Naive thymus-derived CD4-positive, alpha-beta T cell (primary cell): ENCODE results near the gene RAE1. TPM values are rescaled to one million over a fixed set of nuclear protein-coding genes. Genes with fewer than 3 reads are reported as not detected.

Experiments used
- ATAC-seq: fragments of 150-1000 bp; cut with Tn5 transposase; 2 replicates; pipeline ENCODE4 v1.10.0; 2021; ENCODE audit warnings: mild to moderate bottlenecking, moderate library complexity
- CTCF ChIA-PET: fragments of 350-600 bp; sonication (Branson Sonifier 250); formaldehyde crosslinking; loops from one replicate; lab custom pipeline; 2021; ENCODE audit warnings: antibody characterized with exemption; lab: Charles Lee
- POLR2A ChIA-PET: fragments of 350-600 bp; sonication (Branson Sonifier 250); formaldehyde crosslinking; loops from one replicate; lab custom pipeline; 2021; ENCODE audit warnings: antibody characterized with exemption, inconsistent platforms; lab: Charles Lee
- DNase-seq, 9 donors: peaks; one replicate each; pipeline versions ENCODE4 v3.0.0 to v3.0.0-alpha.2; 2020 to 2022; ENCODE audit warnings: mixed read lengths in 1 of 9
- H3K27ac ChIP-seq: one replicate; pipeline ENCODE4 v1.7.0; 2013; ENCODE audit warnings: mild to moderate bottlenecking, low read depth, low read length, moderate library complexity
- H3K27me3 ChIP-seq, 2 donors: one replicate each; pipeline ENCODE4 v1.7.0; 2013; ENCODE audit warnings: low read length in 2 of 2, mild to moderate bottlenecking in 2 of 2, moderate library complexity in 2 of 2; ENCODE audit not compliant: control insufficient read depth in 2 of 2, insufficient read depth in 2 of 2
- H3K36me3 ChIP-seq, 3 experiments: 1 replicate in 2 of 3; 2 replicates in 1 of 3; pipeline ENCODE4 v1.7.0; 2013; ENCODE audit warnings: low read length in 3 of 3, mild to moderate bottlenecking in 3 of 3, moderate library complexity in 1 of 3; ENCODE audit not compliant: insufficient read depth in 3 of 3, control insufficient read depth in 2 of 3
- H3K4me1 ChIP-seq, 2 donors: one replicate each; pipeline ENCODE4 v1.7.0; 2013; ENCODE audit warnings: low read length in 2 of 2, mild to moderate bottlenecking in 2 of 2, moderate library complexity in 1 of 2; ENCODE audit not compliant: control insufficient read depth in 2 of 2, insufficient read depth in 2 of 2
- H3K4me3 ChIP-seq: 2 replicates; pipeline ENCODE4 v1.7.0; 2013; ENCODE audit warnings: mild to moderate bottlenecking, low read length
- H3K9me3 ChIP-seq, 3 experiments: 1 replicate in 2 of 3; 2 replicates in 1 of 3; pipeline ENCODE4 v1.7.0; 2013; ENCODE audit warnings: low read length in 3 of 3; ENCODE audit not compliant: control insufficient read depth in 2 of 3
- H3K27ac Mint-ChIP-seq, 9 donors: one replicate each; pipeline ENCODE4 v1.8.0; 2020 to 2022; ENCODE audit warnings: mixed read lengths in 9 of 9, mild to moderate bottlenecking in 8 of 9, moderate library complexity in 5 of 9, inconsistent platforms in 2 of 9
- H3K27me3 Mint-ChIP-seq, 5 donors: one replicate each; pipeline ENCODE4 v1.8.0; 2021 to 2022; ENCODE audit warnings: mixed read lengths in 5 of 5, mild to moderate bottlenecking in 1 of 5
- H3K36me3 Mint-ChIP-seq, 5 donors: one replicate each; pipeline ENCODE4 v1.8.0; 2020 to 2022; ENCODE audit warnings: mixed read lengths in 5 of 5, mild to moderate bottlenecking in 3 of 5, inconsistent platforms in 1 of 5
- H3K4me1 Mint-ChIP-seq, 7 donors: one replicate each; pipeline ENCODE4 v1.8.0; 2020 to 2022; ENCODE audit warnings: mixed read lengths in 7 of 7, mild to moderate bottlenecking in 3 of 7, inconsistent platforms in 1 of 7
- H3K4me3 Mint-ChIP-seq, 10 donors: one replicate each; pipeline ENCODE4 v1.8.0; 2020 to 2022; ENCODE audit warnings: mild to moderate bottlenecking in 10 of 10, mixed read lengths in 10 of 10, moderate library complexity in 6 of 10, inconsistent platforms in 2 of 10
- H3K9me3 Mint-ChIP-seq, 11 donors: one replicate each; pipeline ENCODE4 v1.8.0; 2020 to 2022; ENCODE audit warnings: mixed read lengths in 11 of 11, mild to moderate bottlenecking in 4 of 11, inconsistent platforms in 1 of 11, moderate library complexity in 1 of 11
- intact Hi-C, 2 donors: fragments of 100-400 bp; cut with micrococcal nuclease; formaldehyde crosslinking; loops; one replicate each; pipeline ENCODE4 v1.15.1; 2023
- polyA plus RNA-seq, 2 donors: library from polyadenylated mRNA; unstranded; fragments of 300-500 nt; fragmentation: Illumina TruSeq; gene quantifications; one replicate each; pipeline ENCODE4 v1.2.3, GENCODE V29; 2021
- total RNA-seq, 6 experiments: library from RNA in 5 of 6; stranded (reverse) in 5 of 6; gene quantifications; 1 replicate in 5 of 6; 2 replicates in 1 of 6; pipeline ENCODE4 v1.2.3 and lab custom pipeline; 2021 to 2026

The RAE1 gene
- total and polyA plus RNA-seq, 7 experiments from 2014 or later, result 31.0 to 65.1 (median 40.4) TPM

- Mint-ChIP-seq H3K4me1 (peaks cover 0 to 2% (median 0%) of the 10 kb centered on the region in 7 donors), H3K4me3 (no peak overlapping the region), H3K27ac (no peak overlapping the region), H3K27me3 (peaks cover 23 to 38% (median 33%) of the 10 kb centered on the region in 5 donors), H3K9me3 (no peaks in the 10 kb centered on the region), H3K36me3 (peaks cover 0 to 5% (median 0%) of the 10 kb centered on the region in 5 donors)
- no peak overlapping the region for H3K4me3 ChIP-seq
- H3K9me3 ChIP-seq, result no peaks in the 10 kb centered on the region
- H3K27ac ChIP-seq, result no peak overlapping the region
- H3K36me3 ChIP-seq, result no peaks in the 10 kb centered on the region
- peaks cover 0 to 6% of the 10 kb centered on the region in 2 donors for H3K27me3 ChIP-seq
- POLR2A ChIA-PET, result no interaction called here
- intact Hi-C loops, result no loop called here
- H3K4me1 ChIP-seq, result no peaks in the 10 kb centered on the region
- ATAC-seq (no peak), DNase-seq (no peak)
- CTCF ChIA-PET, result no interaction called here
These were observed 33.7 kb upstream of the RAE1 start for GRCh38 chr20:57317316-57317788.

DNA sequence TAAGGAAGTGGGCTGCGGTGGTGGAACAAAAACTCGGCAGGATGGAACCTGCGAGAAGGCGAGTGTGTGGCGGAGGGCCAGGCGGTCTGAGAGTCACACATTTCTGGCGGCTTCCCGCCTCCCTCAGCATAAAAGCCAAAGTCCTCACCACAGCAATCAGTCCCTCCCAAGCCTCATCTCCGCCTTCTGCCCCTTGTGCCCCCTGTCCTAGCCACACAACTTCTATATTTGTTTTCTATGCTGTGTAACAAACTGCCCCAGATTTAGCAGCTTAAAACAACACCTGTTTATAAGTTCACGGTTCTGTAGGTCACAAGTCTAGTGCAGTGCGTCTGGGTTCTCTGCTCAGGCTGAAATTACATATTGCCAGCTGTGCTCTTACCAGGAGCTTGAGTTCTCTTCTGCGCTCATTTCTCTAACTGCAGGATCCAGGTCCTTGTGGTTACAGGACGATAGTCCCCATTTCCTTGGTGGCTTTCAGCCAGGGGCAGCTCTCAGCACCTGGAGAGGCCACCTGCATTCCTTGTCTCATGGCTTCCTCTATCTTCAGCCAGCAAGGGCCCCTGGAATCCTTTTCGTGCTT, 33.2 kb upstream of the RAE1 start:
- ATAC-seq (peak; percentile 8), DNase-seq (no peak)
- no peak overlapping the region for H3K4me3 ChIP-seq
- H3K27ac ChIP-seq, result no peak overlapping the region
- peaks cover 0 to 6% of the 10 kb centered on the region in 2 donors for H3K27me3 ChIP-seq
- Mint-ChIP-seq H3K4me3 (no peak overlapping the region), H3K36me3 (peaks cover 0 to 5% (median 0%) of the 10 kb centered on the region in 5 donors), H3K4me1 (peaks cover 0 to 2% (median 0%) of the 10 kb centered on the region in 7 donors), H3K27me3 (peaks cover 28 to 43% (median 39%) of the 10 kb centered on the region in 5 donors), H3K9me3 (peaks cover 0 to 2% (median 0%) of the 10 kb centered on the region in 11 donors), H3K27ac (no peak overlapping the region)
- intact Hi-C loops, result no loop called here
- no peaks in the 10 kb centered on the region for H3K36me3 ChIP-seq
- no peaks in the 10 kb centered on the region for H3K4me1 ChIP-seq
- CTCF ChIA-PET, result no interaction called here
- POLR2A ChIA-PET, result no interaction called here
- H3K9me3 ChIP-seq, result no peaks in the 10 kb centered on the region

- H3K27me3 Mint-ChIP-seq, result peaks cover 37 to 47% (median 44%) of the 10 kb centered on the region in 5 donors
- no peaks in the 10 kb centered on the region for H3K36me3 ChIP-seq
- H3K27ac ChIP-seq, result no peak overlapping the region
- no peak for ATAC-seq
- H3K9me3 ChIP-seq, result no peaks in the 10 kb centered on the region
- H3K9me3 Mint-ChIP-seq, result peaks cover 0 to 9% (median under 1%) of the 10 kb centered on the region in 11 donors
- no peak overlapping the region for H3K4me3 Mint-ChIP-seq
- DNase-seq, result no peak
- intact Hi-C loops, result no loop called here
- peaks cover 0 to 2% (median 0%) of the 10 kb centered on the region in 7 donors for H3K4me1 Mint-ChIP-seq
- H3K27me3 ChIP-seq, result no peaks in the 10 kb centered on the region
- peaks cover 0 to 5% (median 0%) of the 10 kb centered on the region in 5 donors for H3K36me3 Mint-ChIP-seq
- H3K4me1 ChIP-seq, result no peaks in the 10 kb centered on the region
- CTCF ChIA-PET, result no interaction called here
- no peak overlapping the region for H3K27ac Mint-ChIP-seq
- POLR2A ChIA-PET, result interaction anchor here (0.6 kb wide), 1 partner anchor 756 kb away, joined by 5 read pairs; no protein-coding TSS in a partner anchor
- H3K4me3 ChIP-seq, result no peak overlapping the region
These were observed 31.5 kb upstream of the RAE1 start for GRCh38 chr20:57319584-57319983.

DNA sequence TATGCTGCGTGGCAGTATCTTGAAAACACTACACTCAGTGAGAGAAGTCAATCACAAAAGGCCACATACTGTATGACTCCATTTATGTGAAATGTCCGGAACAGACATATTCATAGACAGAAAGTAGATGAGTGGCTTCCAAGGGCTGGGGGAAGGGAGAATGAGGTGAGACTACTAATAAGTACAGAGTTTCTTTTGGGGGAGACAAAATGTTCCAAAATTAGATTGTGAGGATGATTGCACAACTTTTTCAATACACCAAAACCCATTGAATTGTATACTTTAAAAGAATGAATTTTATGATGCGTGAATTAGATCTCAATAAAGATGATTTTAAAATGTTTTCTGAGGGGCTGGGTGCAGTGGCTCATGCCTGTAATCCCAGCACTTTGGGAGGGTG, 30.7 kb upstream of the RAE1 start:
- DNase-seq (no peak), ATAC-seq (no peak)
- Mint-ChIP-seq H3K9me3 (peaks cover 0 to 15% (median 3%) of the 10 kb centered on the region in 11 donors), H3K4me1 (peaks cover 0 to 2% (median 0%) of the 10 kb centered on the region in 7 donors), H3K4me3 (no peak overlapping the region), H3K27ac (no peak overlapping the region), H3K36me3 (peaks cover 0 to 5% (median 0%) of the 10 kb centered on the region in 5 donors), H3K27me3 (peaks cover 40 to 54% (median 47%) of the 10 kb centered on the region in 5 donors)
- H3K9me3 ChIP-seq, result peaks cover 0 to 7% (median 0%) of the 10 kb centered on the region in 3 experiments
- no peaks in the 10 kb centered on the region for H3K4me1 ChIP-seq
- H3K4me3 ChIP-seq, result no peak overlapping the region
- intact Hi-C loops, result no loop called here
- CTCF ChIA-PET, result no interaction called here
- H3K27ac ChIP-seq, result no peak overlapping the region
- no peaks in the 10 kb centered on the region for H3K27me3 ChIP-seq
- no peaks in the 10 kb centered on the region for H3K36me3 ChIP-seq
- POLR2A ChIA-PET, result no interaction called here

GRCh38 chr20:57321142-57321541, 29.9 kb upstream of the RAE1 start:
- Mint-ChIP-seq H3K27me3 (peaks cover 37 to 50% (median 48%) of the 10 kb centered on the region in 5 donors), H3K9me3 (peaks cover 0 to 15% (median 3%) of the 10 kb centered on the region in 11 donors), H3K36me3 (peaks cover 0 to 5% (median 0%) of the 10 kb centered on the region in 5 donors), H3K4me3 (no peak overlapping the region), H3K4me1 (peaks cover 0 to 2% (median 0%) of the 10 kb centered on the region in 7 donors), H3K27ac (no peak overlapping the region)
- intact Hi-C loops, result no loop called here
- ATAC-seq (no peak), DNase-seq (no peak)
- CTCF ChIA-PET, result no interaction called here
- no peak overlapping the region for H3K27ac ChIP-seq
- H3K36me3 ChIP-seq, result no peaks in the 10 kb centered on the region
- no peaks in the 10 kb centered on the region for H3K4me1 ChIP-seq
- H3K27me3 ChIP-seq, result no peaks in the 10 kb centered on the region
- H3K4me3 ChIP-seq, result no peak overlapping the region
- H3K9me3 ChIP-seq, result peaks cover 0 to 7% (median 0%) of the 10 kb centered on the region in 3 experiments
- POLR2A ChIA-PET, result no interaction called here

DNA sequence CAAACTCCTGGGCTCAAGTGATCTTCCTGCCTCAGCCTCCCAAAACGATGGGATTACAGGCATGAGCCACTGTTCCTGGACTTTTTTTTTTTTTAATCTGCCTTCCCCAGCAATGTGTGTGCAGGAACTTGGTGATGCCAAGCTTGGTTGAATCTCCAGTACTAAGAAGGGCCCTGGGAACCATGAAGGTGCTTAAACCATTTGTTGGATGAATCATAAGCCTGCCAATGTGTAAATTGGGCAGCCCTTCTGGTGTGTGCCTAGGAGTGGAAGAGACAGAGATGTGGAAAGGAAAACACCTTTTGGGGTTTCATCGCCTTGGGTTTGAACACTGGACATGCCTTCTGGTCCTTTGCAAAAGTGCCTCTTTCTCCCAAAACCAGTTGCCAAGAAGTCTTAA, 28.6 kb upstream of the RAE1 start:
- no peak overlapping the region for H3K4me3 ChIP-seq
- no peak for DNase-seq
- Mint-ChIP-seq H3K27ac (no peak overlapping the region), H3K9me3 (peaks cover 0 to 15% (median 3%) of the 10 kb centered on the region in 11 donors), H3K27me3 (peaks cover 37 to 61% (median 54%) of the 10 kb centered on the region in 5 donors), H3K4me1 (peaks cover 0 to 2% (median 0%) of the 10 kb centered on the region in 7 donors), H3K4me3 (no peak overlapping the region), H3K36me3 (peaks cover 0 to 5% (median 0%) of the 10 kb centered on the region in 5 donors)
- ATAC-seq, result no peak
- H3K27me3 ChIP-seq, result no peaks in the 10 kb centered on the region
- H3K36me3 ChIP-seq, result no peaks in the 10 kb centered on the region
- intact Hi-C loops, result no loop called here
- H3K9me3 ChIP-seq, result peaks cover 0 to 7% (median 0%) of the 10 kb centered on the region in 3 experiments
- no peak overlapping the region for H3K27ac ChIP-seq
- CTCF ChIA-PET, result no interaction called here
- no peaks in the 10 kb centered on the region for H3K4me1 ChIP-seq
- POLR2A ChIA-PET, result no interaction called here
